Measurements from ENCODE around the gene RAMP3. TPM values are rescaled to one million over a fixed set of nuclear protein-coding genes. Genes with fewer than 3 reads are reported as not detected.

Gene RAMP3
- total RNA-seq, 2 experiments from 2014 or later, result not detected

DNA sequence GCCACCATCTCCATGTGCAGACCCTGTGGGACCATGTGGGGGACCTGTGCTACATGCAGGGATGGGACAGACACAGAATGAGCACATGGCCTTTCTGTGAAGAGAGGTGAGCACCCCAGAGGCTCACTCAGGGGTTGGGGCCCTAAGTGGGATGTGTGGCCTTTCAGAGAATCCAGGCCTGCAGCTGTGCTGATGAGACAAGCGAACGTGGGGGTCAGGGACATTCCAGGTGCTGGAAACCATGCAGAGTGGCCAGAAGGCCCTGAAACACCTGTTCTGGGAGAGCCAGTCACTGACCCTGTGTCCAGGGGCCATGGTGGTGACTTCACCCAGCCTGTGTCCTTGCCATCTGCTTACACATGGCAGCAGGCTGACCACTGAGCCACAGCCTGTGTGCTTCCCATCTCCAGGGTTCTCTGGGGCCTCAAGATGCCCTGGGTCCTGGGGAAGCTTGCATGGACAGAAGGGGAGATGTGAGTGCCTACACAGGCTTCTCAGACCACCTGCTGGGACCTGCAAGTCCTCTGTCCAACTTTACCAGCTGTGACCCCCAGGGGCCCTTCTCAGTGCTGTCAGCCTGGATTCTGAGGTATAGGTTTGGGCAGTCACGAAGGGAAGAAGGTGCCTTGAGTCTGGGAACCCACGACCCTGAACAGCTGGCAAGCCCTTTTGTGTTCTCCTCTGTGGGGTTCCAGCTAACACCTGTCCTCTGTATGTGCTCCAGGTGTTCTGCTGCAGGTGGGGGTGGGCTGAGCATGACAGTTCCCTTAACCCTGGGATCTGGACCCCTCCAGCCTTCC, 17.6 kb downstream of the RAMP3 start:
- ChIA-PET POLR2A (no interaction called here), CTCF (no interaction called here)

DNA sequence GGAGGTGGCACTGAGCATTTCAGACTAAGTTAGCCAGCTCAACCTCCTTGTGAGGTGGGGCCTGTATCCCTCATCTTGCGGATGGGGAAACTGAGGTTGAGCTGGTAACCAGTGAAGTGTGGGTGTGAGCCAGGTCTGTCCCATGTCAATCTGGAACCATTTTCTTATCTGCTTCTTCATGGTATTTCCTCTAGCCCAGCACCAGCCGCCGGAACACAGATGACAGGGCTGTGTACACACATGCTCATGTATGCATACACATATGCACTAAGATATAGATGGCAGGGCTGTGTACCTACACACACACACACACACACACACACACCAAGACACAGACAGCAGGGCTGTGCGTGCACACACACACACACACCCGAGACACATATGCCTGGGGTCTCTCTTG, 18.5 kb downstream of the RAMP3 start:
- ChIA-PET CTCF (interaction anchor here (0.7 kb wide), 1 partner anchor 497 kb away, joined by 3 read pairs; no protein-coding TSS in a partner anchor), POLR2A (no interaction called here)

GRCh38 chr7:45176886-45177731, 19.5 kb downstream of the RAMP3 start:
- ChIA-PET CTCF (no interaction called here), POLR2A (no interaction called here)

- ChIA-PET CTCF (no interaction called here), POLR2A (no interaction called here)
Observed at GRCh38 chr7:45177801-45178200, 20.2 kb downstream of the RAMP3 start.

DNA sequence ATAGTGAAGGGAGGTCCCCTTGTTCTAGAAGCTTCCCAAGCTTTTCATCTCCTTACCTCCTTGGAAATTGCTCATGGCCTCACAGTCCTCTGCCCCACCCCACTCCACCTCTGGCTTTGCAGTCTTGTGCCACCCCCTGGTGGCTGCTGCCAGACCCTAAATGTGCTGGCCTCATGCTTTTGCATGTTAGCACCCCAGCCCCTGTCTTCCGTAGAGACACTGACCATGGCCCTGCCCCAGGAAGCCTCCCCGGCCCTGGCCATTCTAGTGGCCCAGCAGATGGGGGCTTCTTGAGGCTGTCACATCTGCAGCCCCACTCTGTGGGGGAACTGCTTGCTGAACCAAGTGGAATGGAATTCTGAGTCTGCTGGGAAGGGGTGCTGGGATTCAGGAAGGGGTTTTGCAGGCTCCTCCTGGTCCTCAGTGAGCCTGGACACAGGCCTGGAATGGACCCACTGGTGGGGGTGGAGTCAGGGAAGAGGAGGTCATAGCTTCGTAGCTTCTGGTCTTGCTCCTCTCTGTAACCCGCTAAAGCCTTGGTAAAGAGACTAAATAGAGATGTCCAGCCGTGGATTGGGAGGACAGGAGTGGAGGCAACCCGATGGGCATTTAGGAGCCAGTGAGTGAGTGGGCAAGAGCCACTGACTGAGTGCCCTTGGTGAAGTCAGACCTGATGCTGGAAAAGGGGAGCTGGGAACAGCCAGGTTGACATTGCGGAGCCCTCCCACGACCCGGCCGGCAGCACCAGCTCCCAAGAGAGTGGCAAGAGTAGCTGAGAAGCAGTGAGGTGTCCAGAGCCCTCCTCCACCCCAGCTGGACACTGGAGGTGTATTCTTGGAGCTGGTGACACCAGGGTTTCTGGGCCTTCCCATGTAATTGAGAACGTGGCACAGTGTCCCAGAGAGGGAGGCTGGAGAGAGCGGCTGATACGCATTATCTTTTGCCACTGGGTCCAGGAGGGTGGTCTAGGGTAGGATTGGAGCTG, 20.9 kb downstream of the RAMP3 start:
- CTCF ChIA-PET, result no interaction called here

DNA sequence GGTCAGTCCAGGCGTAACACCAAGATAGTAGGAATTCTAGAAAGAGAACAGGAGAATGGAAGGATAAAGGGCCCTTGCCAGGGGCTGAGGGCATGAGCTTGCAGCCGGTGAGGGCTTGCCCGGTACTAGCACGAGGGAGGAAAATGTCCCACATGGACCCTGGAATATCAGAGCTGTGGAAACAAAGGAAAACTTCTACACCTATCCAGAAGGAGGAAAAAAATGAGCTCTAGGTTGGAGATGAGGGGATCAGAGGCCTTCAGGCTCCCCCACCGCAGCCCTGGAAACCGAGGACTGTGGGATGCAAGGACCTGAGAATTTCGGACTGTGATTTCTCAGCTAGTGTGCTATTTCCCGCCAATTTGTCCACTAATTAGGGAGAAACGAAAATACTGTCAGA, 22.1 kb downstream of the RAMP3 start:
- CTCF ChIA-PET, result no interaction called here
- POLR2A ChIA-PET, result no interaction called here

More for the DNA sequence above, 20.9 kb downstream of the RAMP3 start:
- POLR2A ChIA-PET, result no interaction called here

DNA sequence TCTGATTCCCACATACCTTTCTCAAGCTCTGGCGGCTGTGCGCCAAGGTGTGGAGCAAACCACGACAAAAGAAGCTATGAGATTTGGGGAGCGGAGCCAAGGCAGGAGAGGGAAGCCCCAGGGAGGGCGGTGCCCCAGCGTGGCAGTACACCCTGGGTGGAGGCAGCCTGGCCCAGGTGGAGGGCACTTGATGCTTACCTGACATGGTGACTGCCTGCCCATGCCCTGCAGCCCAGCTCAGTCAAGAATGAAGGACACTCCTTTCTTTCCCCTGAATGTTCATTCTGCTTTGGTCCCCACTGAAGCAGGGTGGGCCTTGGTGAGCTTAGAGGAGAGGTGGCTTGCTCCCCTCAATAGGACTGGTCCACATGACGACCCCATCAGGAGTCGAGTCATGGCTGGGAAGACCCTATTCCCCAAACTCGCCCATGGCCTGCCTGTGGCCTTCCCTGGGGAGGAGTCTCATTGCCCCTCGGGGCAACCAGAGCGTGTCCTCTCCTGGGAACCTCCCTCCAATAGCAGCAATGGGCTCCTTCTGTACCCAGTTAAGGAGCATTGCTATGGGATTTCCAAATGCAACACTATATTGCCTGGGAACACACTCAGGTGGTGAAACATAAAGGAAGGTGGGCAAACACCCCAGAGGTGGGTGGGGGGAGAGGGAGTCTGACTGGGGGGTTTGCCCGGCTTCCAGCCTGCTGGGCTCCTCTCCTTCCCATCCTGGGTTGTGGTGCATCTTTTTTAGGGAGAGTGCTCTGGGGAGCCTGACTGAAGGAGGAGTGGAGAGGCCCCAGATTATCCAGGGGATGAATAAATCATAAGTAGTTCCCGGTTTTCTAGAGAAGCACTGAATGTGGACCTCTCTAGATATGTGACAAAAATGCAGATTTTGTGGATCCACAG, 22.7 kb downstream of the RAMP3 start:
- POLR2A ChIA-PET, result no interaction called here
- CTCF ChIA-PET, result no interaction called here

- ChIA-PET CTCF (no interaction called here), POLR2A (interaction anchor here (0.6 kb wide), 1 partner anchor 160 kb away, joined by 3 read pairs; no protein-coding TSS in a partner anchor)
Observed at GRCh38 chr7:45181286-45181960, 23.8 kb downstream of the RAMP3 start.

DNA sequence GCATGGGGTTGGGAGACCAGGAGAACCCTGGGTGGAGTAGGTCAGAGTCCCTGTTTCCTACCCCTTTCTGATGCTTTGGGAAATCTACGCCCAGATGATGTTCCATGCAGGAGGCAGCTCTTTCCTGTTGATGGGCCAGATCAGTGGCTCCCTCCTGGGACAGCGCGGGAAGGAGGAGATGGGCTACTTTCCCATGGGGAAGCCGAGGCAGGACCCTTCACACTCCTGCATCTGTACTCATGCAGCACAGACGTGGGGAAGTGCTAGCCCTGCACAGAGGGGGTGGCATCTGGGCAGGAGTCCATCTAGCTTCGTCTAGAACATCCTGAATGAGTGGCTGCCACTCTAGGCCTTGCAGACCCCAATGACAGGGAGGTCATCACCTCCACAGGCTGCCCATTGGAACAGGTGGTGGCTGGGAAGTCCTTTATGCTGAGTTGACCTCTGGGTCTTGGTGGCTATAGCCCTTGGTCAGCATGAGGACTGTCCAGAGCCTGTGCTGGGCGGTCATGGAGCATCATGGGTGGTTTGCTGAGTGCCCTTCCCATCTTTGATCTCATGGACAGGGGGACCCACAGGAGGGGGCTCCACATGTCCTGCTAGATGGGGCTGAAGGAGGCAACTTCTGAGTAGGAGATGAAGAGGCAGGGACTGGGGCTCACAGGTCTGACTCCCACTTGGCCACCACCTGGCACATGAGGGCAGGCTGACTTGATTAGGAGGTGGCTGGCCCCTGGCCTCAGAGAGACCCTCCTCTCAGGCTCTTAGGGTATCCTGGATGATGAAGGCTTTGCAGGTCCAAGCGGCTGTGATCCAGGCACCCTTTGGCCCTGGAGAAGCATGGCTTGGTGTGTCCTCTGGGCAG, 24.6 kb downstream of the RAMP3 start:
- ChIA-PET CTCF (no interaction called here), POLR2A (interaction anchor here (0.6 kb wide), 1 partner anchor 161 kb away, joined by 3 read pairs; no protein-coding TSS in a partner anchor)

DNA sequence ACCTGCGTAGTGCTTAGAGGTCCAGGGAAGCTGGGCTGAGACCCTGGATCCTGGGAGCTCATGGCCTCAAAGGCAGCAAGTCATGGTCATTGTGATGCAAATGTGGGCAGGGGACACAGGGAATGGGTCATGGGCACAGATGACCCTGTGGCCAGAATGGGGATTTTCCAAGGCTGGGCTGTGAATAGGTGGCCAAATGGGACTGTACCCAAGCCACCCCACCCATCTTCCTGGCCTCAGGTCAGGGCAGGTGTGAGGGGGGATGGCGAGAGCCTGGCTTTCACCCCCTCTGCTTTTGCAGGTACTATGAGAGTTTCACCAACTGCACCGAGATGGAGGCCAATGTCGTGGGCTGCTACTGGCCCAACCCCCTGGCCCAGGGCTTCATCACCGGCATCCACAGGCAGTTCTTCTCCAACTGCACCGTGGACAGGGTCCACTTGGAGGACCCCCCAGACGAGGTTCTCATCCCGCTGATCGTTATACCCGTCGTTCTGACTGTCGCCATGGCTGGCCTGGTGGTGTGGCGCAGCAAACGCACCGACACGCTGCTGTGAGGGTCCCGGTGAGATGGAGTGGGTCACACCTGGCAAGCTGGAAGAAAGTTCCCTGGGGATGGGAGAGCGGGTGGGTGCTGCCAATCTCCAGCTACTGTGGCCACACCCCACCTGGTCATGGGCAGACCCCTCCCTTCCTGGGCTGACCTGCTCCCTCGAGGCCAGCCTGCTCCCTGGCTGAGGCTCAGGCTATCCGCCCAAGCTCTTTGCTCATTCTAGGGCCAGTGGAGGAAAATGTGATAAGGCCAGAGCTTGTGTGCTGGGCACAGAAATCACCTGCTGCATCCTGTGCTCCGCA, 25.5 kb downstream of the RAMP3 start:
- ChIA-PET POLR2A (no interaction called here), CTCF (interaction anchor here (0.5 to 0.6 kb wide), 2 partner anchors 176 to 646 kb away, joined by 5 read pairs; no protein-coding TSS in a partner anchor)

DNA sequence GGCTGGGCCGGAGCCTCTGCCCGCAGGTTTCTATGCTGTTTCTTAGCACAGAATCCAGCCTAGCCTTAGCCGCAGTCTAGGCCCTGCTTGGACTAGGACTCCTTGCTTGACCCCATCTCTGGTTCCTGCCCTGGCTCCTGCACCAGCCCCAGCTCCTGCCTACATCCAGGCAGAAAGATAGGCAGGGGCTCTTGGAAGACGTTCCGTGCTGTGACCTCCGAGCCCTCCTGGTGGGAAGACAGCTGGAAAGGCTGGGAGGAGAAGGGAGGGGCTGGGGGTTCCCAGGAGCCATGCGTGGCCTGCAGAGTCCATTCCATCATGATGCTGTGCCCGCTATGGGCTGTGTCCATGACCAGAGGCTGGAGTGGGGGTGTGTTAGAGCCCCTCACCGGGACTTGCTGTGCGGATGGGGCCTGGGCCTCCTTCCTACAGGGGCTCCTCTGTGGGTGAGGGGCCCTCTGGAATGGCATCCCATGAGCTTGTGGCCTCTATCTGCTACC, 26.2 kb downstream of the RAMP3 start:
- POLR2A ChIA-PET, result no interaction called here
- CTCF ChIA-PET, result interaction anchor here (0.6 kb wide), 1 partner anchor 175 kb away, joined by 5 read pairs; no protein-coding TSS in a partner anchor

DNA sequence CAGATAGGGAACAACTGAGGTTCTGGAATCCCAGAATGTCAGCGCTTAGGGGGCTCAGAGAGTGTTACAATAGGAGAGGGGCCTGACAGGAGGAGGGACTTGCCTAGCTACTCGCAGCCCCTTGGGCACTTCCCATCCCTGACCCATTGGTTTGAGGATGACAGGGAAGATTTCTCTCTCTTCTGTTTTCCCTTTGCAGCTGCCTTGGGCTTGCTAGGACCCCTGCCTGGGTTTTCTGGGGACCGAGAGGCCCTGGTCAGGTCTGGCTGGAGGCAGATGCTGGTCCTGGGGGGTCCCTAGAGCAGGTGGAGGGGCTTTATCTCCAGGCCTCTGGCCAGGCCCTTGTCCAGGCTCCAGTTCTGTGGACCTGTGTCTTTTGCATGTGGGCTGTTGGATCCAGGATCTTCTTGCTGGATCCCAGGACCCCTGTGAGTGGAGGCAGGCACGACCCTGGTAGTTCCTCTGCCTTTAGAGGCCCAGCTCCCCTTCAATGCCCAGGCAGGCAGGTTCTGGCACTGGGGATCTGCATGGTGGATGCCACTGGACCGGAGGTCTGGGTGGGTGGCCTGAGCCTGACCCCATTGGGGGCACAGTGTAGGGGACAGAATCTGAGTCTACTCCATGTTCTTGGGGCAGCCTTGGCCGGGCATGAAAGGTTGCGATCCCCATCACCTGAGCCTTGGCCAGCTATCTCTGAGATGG, 26.9 kb downstream of the RAMP3 start:
- ChIA-PET CTCF (no interaction called here), POLR2A (no interaction called here)

GRCh38 chr7:45185028-45185863, 27.7 kb downstream of the RAMP3 start:
- ChIA-PET POLR2A (no interaction called here), CTCF (no interaction called here)

GRCh38 chr7:45185864-45186250, 28.3 kb downstream of the RAMP3 start:
- POLR2A ChIA-PET, result no interaction called here
- CTCF ChIA-PET, result no interaction called here

All from activated CD8-positive, alpha-beta memory T cell treated with anti-CD3 and anti-CD28 coated beads for 36 hours (primary cell).